PFSK-1 (cell line): ENCODE results near the gene TMIGD1.

Source experiments
- FOXP2 ChIP-seq: optimal IDR thresholded peaks from 2 replicates; pipeline ENCODE3; 2011; ENCODE audit warnings: borderline replicate concordance, control low read depth, inconsistent platforms; ENCODE audit not compliant: insufficient read depth; ENCODE audit errors: extremely low read length, extremely low read depth
- POLR2AphosphoS5 ChIP-seq: IDR thresholded peaks from 2 replicates; pipeline ENCODE4 v1.6.1; 2012; ENCODE audit warnings: low read depth, mild to moderate bottlenecking, control low read depth, low read length, moderate library complexity
- REST ChIP-seq, 2 experiments: IDR thresholded peaks; 2 replicates each; pipeline versions ENCODE4 v1.6.1 to v1.8.0; 2011 to 2012; ENCODE audit warnings: low read depth in 2 of 2, low read length in 2 of 2, control low read depth in 1 of 2, inconsistent platforms in 1 of 2, mild to moderate bottlenecking in 1 of 2, moderate library complexity in 1 of 2; ENCODE audit not compliant: insufficient read depth in 1 of 2
- SIN3A ChIP-seq: IDR thresholded peaks from 2 replicates; pipeline ENCODE4 v1.6.1; 2012; ENCODE audit warnings: mild to moderate bottlenecking, low read length, moderate library complexity, borderline replicate concordance; ENCODE audit not compliant: insufficient read depth
- TAF1 ChIP-seq: IDR thresholded peaks from 2 replicates; pipeline ENCODE4 v1.6.1; 2012; ENCODE audit warnings: low read length, control low read depth, borderline replicate concordance; ENCODE audit not compliant: insufficient read depth

The TMIGD1 gene

GRCh38 chr17:30271102-30271501 is 62.8 kb downstream of the TMIGD1 start:
- TF ChIP-seq TAF1 (no peak), SIN3A (no peak), FOXP2 (no peak), REST (IDR thresholded peaks at IDR 0.05; ENCODE audit: insufficient read depth in 1 of 2, low read depth in 2 of 2, low read length in 2 of 2) (no peak), POLR2AphosphoS5 (no peak)

GRCh38 chr17:30267625-30268024 is 66.2 kb downstream of the TMIGD1 start:
- TF ChIP-seq REST (IDR thresholded peaks at IDR 0.05; ENCODE audit: insufficient read depth in 1 of 2, low read depth in 2 of 2, low read length in 2 of 2) (no peak), TAF1 (no peak)
